MCF 10A (cell line): ENCODE data around the gene NEK10. TPM values are rescaled to one million over a fixed set of nuclear protein-coding genes. Genes with fewer than 3 reads are reported as not detected.
A peak's percentile ranks its signal among the peaks of the same experiment; 100 is the strongest.

Source experiments
- BruUV-seq: library from RNA; stranded (reverse); fragments of 400-500 nt; replicated peaks from 2 replicates; lab custom pipeline; 2021; lab: Mats Ljungman, UMichigan
- CTCF ChIA-PET: fragments of 300-600 bp; sonication (Branson Sonifier 250); formaldehyde crosslinking; extraction: SDS; loops from one replicate; lab custom pipeline; 2021; ENCODE audit warnings: antibody characterized with exemption, inconsistent platforms; lab: Yijun Ruan, JAX
- POLR2A ChIA-PET: fragments of 300-600, 350-650 bp; sonication (Branson Sonifier 250); formaldehyde crosslinking; extraction: SDS; loops from one replicate; lab custom pipeline; 2020; ENCODE audit warnings: antibody characterized with exemption, inconsistent platforms; lab: Yijun Ruan, JAX
- DNase-seq: peaks from one replicate; pipeline ENCODE4 v3.0.0-alpha.2; 2018; ENCODE audit not compliant: unreplicated experiment
- H3K27ac Mint-ChIP-seq: one replicate; pipeline ENCODE4 v1.8.0; 2022; ENCODE audit warnings: mild to moderate bottlenecking, low read depth, mixed read lengths; ENCODE audit not compliant: unreplicated experiment
- H3K27me3 Mint-ChIP-seq: one replicate; pipeline ENCODE4 v1.8.0; 2022; ENCODE audit warnings: mixed read lengths; ENCODE audit not compliant: insufficient read depth, unreplicated experiment
- H3K36me3 Mint-ChIP-seq: one replicate; pipeline ENCODE4 v1.8.0; 2022; ENCODE audit warnings: mild to moderate bottlenecking, moderate library complexity, mixed read lengths; ENCODE audit not compliant: insufficient read depth, unreplicated experiment
- H3K4me1 Mint-ChIP-seq: one replicate; pipeline ENCODE4 v1.8.0; 2022; ENCODE audit warnings: mixed read lengths; ENCODE audit not compliant: insufficient read depth, unreplicated experiment
- H3K4me3 Mint-ChIP-seq: one replicate; pipeline ENCODE4 v1.8.0; 2022; ENCODE audit warnings: mild to moderate bottlenecking, moderate library complexity, mixed read lengths; ENCODE audit not compliant: unreplicated experiment
- H3K9me3 Mint-ChIP-seq: one replicate; pipeline ENCODE4 v1.8.0; 2022; ENCODE audit warnings: mixed read lengths; ENCODE audit not compliant: unreplicated experiment
- CTCF ChIP-seq: fragments of 200-600 bp; IDR thresholded peaks from one replicate; pipeline ENCODE4 v1.8.0; 2022; ENCODE audit warnings: antibody characterized with exemption, mild to moderate bottlenecking; ENCODE audit not compliant: unreplicated experiment
- intact Hi-C: fragments of 100-400 bp; cut with micrococcal nuclease; formaldehyde crosslinking; loops from 2 replicates; pipeline ENCODE4 v1.14.1; 2022
- total RNA-seq: library from RNA; stranded (reverse); gene quantifications from 2 replicates; pipeline ENCODE4 v1.2.3, GENCODE V29; 2022

The NEK10 gene
- total RNA-seq, 1 experiment from 2014 or later, result 0.44 TPM

GRCh38 chr3:27093771-27094170 lies 275.4 kb downstream of the NEK10 start:
- Mint-ChIP-seq H3K9me3 (peaks cover 7% of the 10 kb centered on the region), H3K36me3 (no peaks in the 10 kb centered on the region), H3K27ac (no peak overlapping the region), H3K4me1 (peaks cover 12% of the 10 kb centered on the region), H3K27me3 (no peaks in the 10 kb centered on the region), H3K4me3 (no peak overlapping the region)
- CTCF ChIA-PET, result interaction anchor here (0.6 kb wide), 1 partner anchor 809 kb away, joined by 3 read pairs; no protein-coding TSS in a partner anchor
- intact Hi-C loops, result no loop called here
- POLR2A ChIA-PET, result interaction anchor here (0.6 kb wide), 1 partner anchor 12 kb away, joined by 4 read pairs; no protein-coding TSS in a partner anchor
- no TSS peak for BruUV-seq
- DNase-seq, result peak; percentile 9
- TF ChIP-seq CTCF, result no peak

GRCh38 chr3:27090275-27091041 lies 278.7 kb downstream of the NEK10 start:
- ChIA-PET CTCF (no interaction called here), POLR2A (no interaction called here)
- H3K36me3 Mint-ChIP-seq, result no peaks in the 10 kb centered on the region
- no TSS peak for BruUV-seq
- no peaks in the 10 kb centered on the region for H3K27me3 Mint-ChIP-seq
- intact Hi-C loops, result no loop called here
- no peak overlapping the region for H3K4me3 Mint-ChIP-seq
- no peak for DNase-seq
- no peak for TF ChIP-seq CTCF
- H3K9me3 Mint-ChIP-seq, result peaks cover 7% of the 10 kb centered on the region
- H3K27ac Mint-ChIP-seq, result no peak overlapping the region
- peaks cover 4% of the 10 kb centered on the region for H3K4me1 Mint-ChIP-seq

- no TSS peak for BruUV-seq
- no peaks in the 10 kb centered on the region for H3K4me1 Mint-ChIP-seq
- no peak overlapping the region for H3K27ac Mint-ChIP-seq
- TF ChIP-seq CTCF, result no peak
- no peaks in the 10 kb centered on the region for H3K27me3 Mint-ChIP-seq
- ChIA-PET CTCF (no interaction called here), POLR2A (no interaction called here)
- H3K36me3 Mint-ChIP-seq, result no peaks in the 10 kb centered on the region
- no peak overlapping the region for H3K4me3 Mint-ChIP-seq
- H3K9me3 Mint-ChIP-seq, result peaks cover 7% of the 10 kb centered on the region
- no peak for DNase-seq
- intact Hi-C loops, result no loop called here
Observed at GRCh38 chr3:27089645-27090044, 279.5 kb downstream of the NEK10 start.

GRCh38 chr3:27089068-27089467 lies 280.1 kb downstream of the NEK10 start:
- BruUV-seq, result no TSS peak
- Mint-ChIP-seq H3K9me3 (peaks cover 7% of the 10 kb centered on the region), H3K4me1 (no peaks in the 10 kb centered on the region), H3K27ac (no peak overlapping the region), H3K27me3 (no peaks in the 10 kb centered on the region), H3K4me3 (no peak overlapping the region), H3K36me3 (no peaks in the 10 kb centered on the region)
- ChIA-PET POLR2A (no interaction called here), CTCF (no interaction called here)
- intact Hi-C loops, result no loop called here
- no peak for DNase-seq
- no peak for TF ChIP-seq CTCF
